ENCODE data around the gene MZT2B. TPM values are rescaled to one million over a fixed set of nuclear protein-coding genes. Genes with fewer than 3 reads are reported as not detected.
"Not testable (repeated sequence)": the region's sequence is repeated elsewhere in the genome, so short reads cannot be mapped to it uniquely, and the experiment has no call there.

MZT2B gene
- total RNA-seq, 2 experiments from 2014 or later: 366 to 371 TPM

GRCh38 chr2:130148515-130148914 is 33.5 kb upstream of the MZT2B start:
- not testable (repeated sequence) for H3K27ac Mint-ChIP-seq

GRCh38 chr2:130150181-130151144 is 31.6 kb upstream of the MZT2B start:
- H3K27me3 Mint-ChIP-seq: no peaks in the 10 kb centered on the region
- H3K36me3 Mint-ChIP-seq: no peaks in the 10 kb centered on the region
- H3K4me1 Mint-ChIP-seq: no peaks in the 10 kb centered on the region
- DNase-seq: no peak
- H3K4me3 Mint-ChIP-seq: no peak overlapping the region
- no peak overlapping the region for H3K27ac Mint-ChIP-seq
- H3K9me3 Mint-ChIP-seq: no peaks in the 10 kb centered on the region

More at GRCh38 chr2:130148515-130148914, 33.5 kb upstream of the MZT2B start:
- not testable (repeated sequence) for H3K9me3 Mint-ChIP-seq, H3K4me3 Mint-ChIP-seq, DNase-seq, H3K4me1 Mint-ChIP-seq, H3K27me3 Mint-ChIP-seq, H3K36me3 Mint-ChIP-seq

- H3K4me3 Mint-ChIP-seq, DNase-seq, H3K9me3 Mint-ChIP-seq, H3K36me3 Mint-ChIP-seq, H3K27ac Mint-ChIP-seq, H3K4me1 Mint-ChIP-seq, H3K27me3 Mint-ChIP-seq: not testable (repeated sequence)
Measured at GRCh38 chr2:130151145-130151512, 30.9 kb upstream of the MZT2B start.

GRCh38 chr2:130152136-130152815 is 29.8 kb upstream of the MZT2B start:
- not testable (repeated sequence) for H3K4me3 Mint-ChIP-seq, H3K9me3 Mint-ChIP-seq, H3K27me3 Mint-ChIP-seq, H3K4me1 Mint-ChIP-seq, DNase-seq, H3K36me3 Mint-ChIP-seq, H3K27ac Mint-ChIP-seq

GRCh38 chr2:130152816-130153595 is 29.1 kb upstream of the MZT2B start:
- no peaks in the 10 kb centered on the region for H3K36me3 Mint-ChIP-seq
- no peak overlapping the region for H3K27ac Mint-ChIP-seq
- H3K9me3 Mint-ChIP-seq: no peaks in the 10 kb centered on the region
- H3K27me3 Mint-ChIP-seq: no peaks in the 10 kb centered on the region
- H3K4me1 Mint-ChIP-seq: peaks cover under 1% of the 10 kb centered on the region
- no peak overlapping the region for H3K4me3 Mint-ChIP-seq
- no peak for DNase-seq

GRCh38 chr2:130153721-130154422 is 28.2 kb upstream of the MZT2B start:
- not testable (repeated sequence) for H3K27ac Mint-ChIP-seq, H3K4me1 Mint-ChIP-seq, H3K4me3 Mint-ChIP-seq, H3K36me3 Mint-ChIP-seq, DNase-seq, H3K9me3 Mint-ChIP-seq, H3K27me3 Mint-ChIP-seq

- H3K27me3 Mint-ChIP-seq, H3K9me3 Mint-ChIP-seq, H3K4me3 Mint-ChIP-seq, DNase-seq, H3K4me1 Mint-ChIP-seq, H3K27ac Mint-ChIP-seq, H3K36me3 Mint-ChIP-seq: not testable (repeated sequence)
Measured at GRCh38 chr2:130154423-130154770, 27.7 kb upstream of the MZT2B start.

- Mint-ChIP-seq H3K27ac (no peak overlapping the region), H3K4me3 (no peak overlapping the region), H3K36me3 (no peaks in the 10 kb centered on the region), H3K27me3 (no peaks in the 10 kb centered on the region), H3K9me3 (no peaks in the 10 kb centered on the region), H3K4me1 (peaks cover 6% of the 10 kb centered on the region)
- no peak for DNase-seq
Measured at GRCh38 chr2:130154773-130155765, 27.0 kb upstream of the MZT2B start.

- not testable (repeated sequence) for DNase-seq, H3K27me3 Mint-ChIP-seq, H3K4me1 Mint-ChIP-seq, H3K4me3 Mint-ChIP-seq, H3K36me3 Mint-ChIP-seq, H3K27ac Mint-ChIP-seq, H3K9me3 Mint-ChIP-seq
Measured at GRCh38 chr2:130155956-130156623, 26.0 kb upstream of the MZT2B start.

GRCh38 chr2:130156624-130157004 is 25.4 kb upstream of the MZT2B start:
- Mint-ChIP-seq H3K27ac (no peak overlapping the region), H3K27me3 (no peaks in the 10 kb centered on the region), H3K9me3 (no peaks in the 10 kb centered on the region), H3K36me3 (no peaks in the 10 kb centered on the region), H3K4me1 (peaks cover 6% of the 10 kb centered on the region), H3K4me3 (no peak overlapping the region)
- DNase-seq: no peak

- H3K4me1 Mint-ChIP-seq, H3K4me3 Mint-ChIP-seq, H3K9me3 Mint-ChIP-seq, H3K36me3 Mint-ChIP-seq, DNase-seq, H3K27ac Mint-ChIP-seq, H3K27me3 Mint-ChIP-seq: not testable (repeated sequence)
Measured at GRCh38 chr2:130157354-130157753, 24.7 kb upstream of the MZT2B start.

GRCh38 chr2:130157825-130158514 is 24.1 kb upstream of the MZT2B start:
- H3K27ac Mint-ChIP-seq: peak overlapping the region; percentile 71
- not testable (repeated sequence) for H3K27me3 Mint-ChIP-seq, H3K4me1 Mint-ChIP-seq, H3K9me3 Mint-ChIP-seq, H3K36me3 Mint-ChIP-seq, DNase-seq, H3K4me3 Mint-ChIP-seq

GRCh38 chr2:130158631-130159030 is 23.4 kb upstream of the MZT2B start:
- Mint-ChIP-seq H3K4me3 (no peak overlapping the region), H3K4me1 (peaks cover 6% of the 10 kb centered on the region), H3K27ac (peak overlapping the region; percentile 71), H3K9me3 (no peaks in the 10 kb centered on the region), H3K27me3 (no peaks in the 10 kb centered on the region), H3K36me3 (no peaks in the 10 kb centered on the region)
- no peak for DNase-seq

Measured in activated naive CD8-positive, alpha-beta T cell treated with anti-CD3 and anti-CD28 coated beads for 36 hours (primary cell).